HEK293 (cell line): Measurements from ENCODE around the gene ZNF555.

ENCODE experiments used
- CTCF ChIP-seq: fragments of 450-650 bp; formaldehyde crosslinking; IDR thresholded peaks from 2 replicates; pipeline ENCODE4 v1.5.1; 2016; ENCODE audit warnings: missing biosample characterization, missing genetic modification characterization
- HIC1 ChIP-seq: fragments of 450-650 bp; formaldehyde crosslinking; IDR thresholded peaks from 2 replicates; pipeline ENCODE4 v1.5.1; 2016; ENCODE audit warnings: missing biosample characterization, missing genetic modification characterization
- HOXA7 ChIP-seq: sonication (generic); formaldehyde crosslinking; IDR thresholded peaks from 2 replicates; pipeline ENCODE4 v1.8.1; 2022; ENCODE audit warnings: missing genetic modification reagents, borderline replicate concordance
- KLF16 ChIP-seq: fragments of 450-650 bp; formaldehyde crosslinking; IDR thresholded peaks from 2 replicates; pipeline ENCODE4 v1.5.1; 2017; ENCODE audit warnings: missing biosample characterization, missing genetic modification characterization
- MYNN ChIP-seq: fragments of 450-650 bp; formaldehyde crosslinking; IDR thresholded peaks from 2 replicates; pipeline ENCODE4 v1.5.1; 2016; ENCODE audit warnings: missing biosample characterization, missing genetic modification characterization, borderline replicate concordance
- PRDM6 ChIP-seq: fragments of 450-650 bp; formaldehyde crosslinking; IDR thresholded peaks from 2 replicates; pipeline ENCODE4 v1.5.1; 2017; ENCODE audit warnings: missing biosample characterization, missing genetic modification characterization
- SP2 ChIP-seq: fragments of 450-650 bp; formaldehyde crosslinking; IDR thresholded peaks from 2 replicates; pipeline ENCODE4 v1.5.1; 2016; ENCODE audit warnings: missing biosample characterization, missing genetic modification characterization
- TCF7L2 ChIP-seq: IDR thresholded peaks from 2 replicates; pipeline ENCODE4 v1.6.1; 2011; ENCODE audit warnings: low read depth, mild to moderate bottlenecking, inconsistent platforms, low read length, moderate library complexity, borderline replicate concordance
- ZBTB8A ChIP-seq: fragments of 450-650 bp; formaldehyde crosslinking; IDR thresholded peaks from 2 replicates; pipeline ENCODE4 v1.5.1; 2016; ENCODE audit warnings: missing biosample characterization, missing genetic modification characterization
- ZNF174 ChIP-seq: fragments of 450-650 bp; formaldehyde crosslinking; IDR thresholded peaks from 2 replicates; pipeline ENCODE4 v1.5.0; 2017; ENCODE audit warnings: missing biosample characterization, mild to moderate bottlenecking, missing genetic modification characterization
- ZNF24 ChIP-seq: fragments of 450-650 bp; formaldehyde crosslinking; IDR thresholded peaks from 2 replicates; pipeline ENCODE4 v1.5.1; 2016; ENCODE audit warnings: missing biosample characterization, missing genetic modification characterization
- ZNF280D ChIP-seq: fragments of 450-650 bp; formaldehyde crosslinking; IDR thresholded peaks from 2 replicates; pipeline ENCODE4 v1.5.1; 2016; ENCODE audit warnings: missing biosample characterization, missing genetic modification characterization
- ZNF514 ChIP-seq: fragments of 450-650 bp; formaldehyde crosslinking; IDR thresholded peaks from 2 replicates; pipeline ENCODE4 v1.5.1; 2016; ENCODE audit warnings: missing biosample characterization, missing genetic modification characterization
- ZNF558 ChIP-seq: fragments of 450-650 bp; formaldehyde crosslinking; IDR thresholded peaks from 2 replicates; pipeline ENCODE4 v1.5.1; 2016; ENCODE audit warnings: missing biosample characterization, missing genetic modification characterization

- TF ChIP-seq ZNF514 (tag by site-specific recombination) (no peak), HIC1 (tag by site-specific recombination) (no peak), CTCF (tag by site-specific recombination) (no peak), TCF7L2 (no peak), HOXA7 (CRISPR knock-in tag) (no peak), ZNF280D (no peak), ZNF24 (tag by site-specific recombination) (no peak), ZNF174 (tag by site-specific recombination) (no peak), KLF16 (tag by site-specific recombination) (no peak), MYNN (tag by site-specific recombination) (no peak), ZBTB8A (tag by site-specific recombination) (no peak), PRDM6 (tag by site-specific recombination) (no peak), SP2 (tag by site-specific recombination) (no peak), ZNF558 (tag by site-specific recombination) (no peak)
Observed at GRCh38 chr19:2883686-2884439, 42.6 kb downstream of the ZNF555 start.
